GM18517 (cell line): Measurements from ENCODE around the gene SKI.

ENCODE experiments used
- ATAC-seq: cut with Tn5 transposase; IDR thresholded peaks from one replicate; pipeline ENCODE4 v1.9.1; 2021; ENCODE audit warnings: mild to moderate bottlenecking, moderate library complexity; ENCODE audit not compliant: unreplicated experiment

Gene SKI

GRCh38 chr1:2228157-2228594 lies at the start of gene SKI:
Gene SKI (plus strand): TSS chr1:2228319. CDS start chr1:2228767, 448 bp downstream.
- no peak for ATAC-seq

GRCh38 chr1:2178875-2179274 lies 49.2 kb upstream of the SKI start:
- no peak for ATAC-seq

- ATAC-seq = no peak
These were observed 48.7 kb upstream of the SKI start for GRCh38 chr1:2179283-2180013.

- ATAC-seq = no peak
These were observed 47.5 kb upstream of the SKI start for GRCh38 chr1:2180297-2181245.

GRCh38 chr1:2181271-2181670 lies 46.8 kb upstream of the SKI start:
- no peak for ATAC-seq

- ATAC-seq = no peak
These were observed 46.4 kb upstream of the SKI start for GRCh38 chr1:2181752-2182151.

GRCh38 chr1:2182376-2182775 lies 45.7 kb upstream of the SKI start:
- ATAC-seq = no peak

- ATAC-seq = no peak
These were observed 44.2 kb upstream of the SKI start for GRCh38 chr1:2183937-2184334.

- no peak for ATAC-seq
These were observed 43.6 kb upstream of the SKI start for GRCh38 chr1:2184531-2184930.

GRCh38 chr1:2184934-2185333 lies 43.2 kb upstream of the SKI start:
- ATAC-seq = no peak

GRCh38 chr1:2185880-2186855 lies 42.0 kb upstream of the SKI start:
- ATAC-seq = no peak

- ATAC-seq = no peak
These were observed 41.2 kb upstream of the SKI start for GRCh38 chr1:2186901-2187300.

GRCh38 chr1:2187619-2188018 lies 40.5 kb upstream of the SKI start:
- no peak for ATAC-seq

GRCh38 chr1:2188336-2188735 lies 39.8 kb upstream of the SKI start:
- ATAC-seq = no peak

- ATAC-seq = no peak
These were observed 38.4 kb upstream of the SKI start for GRCh38 chr1:2189459-2190425.

GRCh38 chr1:2190491-2190976 lies 37.6 kb upstream of the SKI start:
- ATAC-seq = no peak

GRCh38 chr1:2192031-2192995 lies 35.8 kb upstream of the SKI start:
- ATAC-seq = no peak

- no peak for ATAC-seq
These were observed 34.4 kb upstream of the SKI start for GRCh38 chr1:2193514-2194281.
